ENCODE measurements around the gene SPRR2D.
"Not testable (repeated sequence)": the region's sequence is repeated elsewhere in the genome, so short reads cannot be mapped to it uniquely, and the experiment has no call there.

The SPRR2D gene

GRCh38 chr1:153032073-153032472 lies 8.8 kb downstream of the SPRR2D start:
- DNase-seq (ENCODE audit: low spot score): peak; percentile 13
- in situ Hi-C loops (cut with MboI; ENCODE audit: low sequenced_read_pairs, unreplicated experiment): no loop called here
- TF ChIP-seq CTCF (IDR thresholded peaks at IDR 0.05; ENCODE audit: borderline replicate concordance, control extremely low read depth, extremely low read depth, insufficient read depth, missing control alignments): no peak

- in situ Hi-C loops (cut with MboI; ENCODE audit: low sequenced_read_pairs, unreplicated experiment): no loop called here
Measured at GRCh38 chr1:153030895-153031294, 10.0 kb downstream of the SPRR2D start, which contains the start of gene SPRR1B. Gene SPRR1B, plus strand, starts transcription at chr1:153031203. Its CDS starts 1,143 bp downstream, at chr1:153032346.

GRCh38 chr1:153028766-153029165 lies 12.2 kb downstream of the SPRR2D start:
- no peak for TF ChIP-seq CTCF (IDR thresholded peaks at IDR 0.05; ENCODE audit: borderline replicate concordance, control extremely low read depth, extremely low read depth, insufficient read depth, missing control alignments)
- in situ Hi-C loops (cut with MboI; ENCODE audit: low sequenced_read_pairs, unreplicated experiment): no loop called here
- DNase-seq (ENCODE audit: low spot score): no peak

More at GRCh38 chr1:153030895-153031294, 10.0 kb downstream of the SPRR2D start, which contains the start of gene SPRR1B:
- no peak for TF ChIP-seq CTCF (IDR thresholded peaks at IDR 0.05; ENCODE audit: borderline replicate concordance, control extremely low read depth, extremely low read depth, insufficient read depth, missing control alignments)
- no peak for DNase-seq (ENCODE audit: low spot score)

GRCh38 chr1:153025797-153026196 lies 15.1 kb downstream of the SPRR2D start:
- in situ Hi-C loops (cut with MboI; ENCODE audit: low sequenced_read_pairs, unreplicated experiment): no loop called here
- no peak for DNase-seq (ENCODE audit: low spot score)
- no peak for TF ChIP-seq CTCF (IDR thresholded peaks at IDR 0.05; ENCODE audit: borderline replicate concordance, control extremely low read depth, extremely low read depth, insufficient read depth, missing control alignments)

GRCh38 chr1:153024413-153024812 lies 16.5 kb downstream of the SPRR2D start:
- TF ChIP-seq CTCF (IDR thresholded peaks at IDR 0.05; ENCODE audit: borderline replicate concordance, control extremely low read depth, extremely low read depth, insufficient read depth, missing control alignments): no peak
- DNase-seq (ENCODE audit: low spot score): no peak
- in situ Hi-C loops (cut with MboI; ENCODE audit: low sequenced_read_pairs, unreplicated experiment): no loop called here

- no peak for TF ChIP-seq CTCF (IDR thresholded peaks at IDR 0.05; ENCODE audit: borderline replicate concordance, control extremely low read depth, extremely low read depth, insufficient read depth, missing control alignments)
- no peak for DNase-seq (ENCODE audit: low spot score)
- in situ Hi-C loops (cut with MboI; ENCODE audit: low sequenced_read_pairs, unreplicated experiment): no loop called here
Measured at GRCh38 chr1:153023109-153023508, 17.8 kb downstream of the SPRR2D start.

- in situ Hi-C loops (cut with MboI; ENCODE audit: low sequenced_read_pairs, unreplicated experiment); DNase-seq (ENCODE audit: low spot score): not testable (repeated sequence)
Measured at GRCh38 chr1:153022340-153022739, 18.6 kb downstream of the SPRR2D start.

GRCh38 chr1:153021829-153022228 lies 19.1 kb downstream of the SPRR2D start:
- DNase-seq (ENCODE audit: low spot score); in situ Hi-C loops (cut with MboI; ENCODE audit: low sequenced_read_pairs, unreplicated experiment): not testable (repeated sequence)

- in situ Hi-C loops (cut with MboI; ENCODE audit: low sequenced_read_pairs, unreplicated experiment); DNase-seq (ENCODE audit: low spot score): not testable (repeated sequence)
Measured at GRCh38 chr1:153011235-153011758, 29.6 kb downstream of the SPRR2D start.

All from GM13976 (cell line).